ENCODE measurements around the gene POLA1.
"Not testable (repeated sequence)": the region's sequence is repeated elsewhere in the genome, so short reads cannot be mapped to it uniquely, and the experiment has no call there.

The POLA1 gene, protein sequence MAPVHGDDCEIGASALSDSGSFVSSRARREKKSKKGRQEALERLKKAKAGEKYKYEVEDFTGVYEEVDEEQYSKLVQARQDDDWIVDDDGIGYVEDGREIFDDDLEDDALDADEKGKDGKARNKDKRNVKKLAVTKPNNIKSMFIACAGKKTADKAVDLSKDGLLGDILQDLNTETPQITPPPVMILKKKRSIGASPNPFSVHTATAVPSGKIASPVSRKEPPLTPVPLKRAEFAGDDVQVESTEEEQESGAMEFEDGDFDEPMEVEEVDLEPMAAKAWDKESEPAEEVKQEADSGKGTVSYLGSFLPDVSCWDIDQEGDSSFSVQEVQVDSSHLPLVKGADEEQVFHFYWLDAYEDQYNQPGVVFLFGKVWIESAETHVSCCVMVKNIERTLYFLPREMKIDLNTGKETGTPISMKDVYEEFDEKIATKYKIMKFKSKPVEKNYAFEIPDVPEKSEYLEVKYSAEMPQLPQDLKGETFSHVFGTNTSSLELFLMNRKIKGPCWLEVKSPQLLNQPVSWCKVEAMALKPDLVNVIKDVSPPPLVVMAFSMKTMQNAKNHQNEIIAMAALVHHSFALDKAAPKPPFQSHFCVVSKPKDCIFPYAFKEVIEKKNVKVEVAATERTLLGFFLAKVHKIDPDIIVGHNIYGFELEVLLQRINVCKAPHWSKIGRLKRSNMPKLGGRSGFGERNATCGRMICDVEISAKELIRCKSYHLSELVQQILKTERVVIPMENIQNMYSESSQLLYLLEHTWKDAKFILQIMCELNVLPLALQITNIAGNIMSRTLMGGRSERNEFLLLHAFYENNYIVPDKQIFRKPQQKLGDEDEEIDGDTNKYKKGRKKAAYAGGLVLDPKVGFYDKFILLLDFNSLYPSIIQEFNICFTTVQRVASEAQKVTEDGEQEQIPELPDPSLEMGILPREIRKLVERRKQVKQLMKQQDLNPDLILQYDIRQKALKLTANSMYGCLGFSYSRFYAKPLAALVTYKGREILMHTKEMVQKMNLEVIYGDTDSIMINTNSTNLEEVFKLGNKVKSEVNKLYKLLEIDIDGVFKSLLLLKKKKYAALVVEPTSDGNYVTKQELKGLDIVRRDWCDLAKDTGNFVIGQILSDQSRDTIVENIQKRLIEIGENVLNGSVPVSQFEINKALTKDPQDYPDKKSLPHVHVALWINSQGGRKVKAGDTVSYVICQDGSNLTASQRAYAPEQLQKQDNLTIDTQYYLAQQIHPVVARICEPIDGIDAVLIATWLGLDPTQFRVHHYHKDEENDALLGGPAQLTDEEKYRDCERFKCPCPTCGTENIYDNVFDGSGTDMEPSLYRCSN (N-terminal part only)

GRCh38 chrX:24693453-24694202 is at the start of gene POLA1:
Gene POLA1, plus strand, starts transcription at chrX:24693918. Its CDS starts 44 bp downstream, at chrX:24693962.
- peak; percentile 67 for DNase-seq

GRCh38 chrX:24646006-24646405 is 47.7 kb upstream of the POLA1 start:
- DNase-seq, result no peak

- DNase-seq, result no peak
These were observed 47.0 kb upstream of the POLA1 start for GRCh38 chrX:24646745-24647182.

- DNase-seq, result peak; percentile 48
These were observed 46.3 kb upstream of the POLA1 start, which contains the start of gene PCYT1B for GRCh38 chrX:24647257-24648058. Gene PCYT1B, minus strand, starts transcription at chrX:24647347. Its CDS starts 242 bp downstream, at chrX:24647105.

DNA sequence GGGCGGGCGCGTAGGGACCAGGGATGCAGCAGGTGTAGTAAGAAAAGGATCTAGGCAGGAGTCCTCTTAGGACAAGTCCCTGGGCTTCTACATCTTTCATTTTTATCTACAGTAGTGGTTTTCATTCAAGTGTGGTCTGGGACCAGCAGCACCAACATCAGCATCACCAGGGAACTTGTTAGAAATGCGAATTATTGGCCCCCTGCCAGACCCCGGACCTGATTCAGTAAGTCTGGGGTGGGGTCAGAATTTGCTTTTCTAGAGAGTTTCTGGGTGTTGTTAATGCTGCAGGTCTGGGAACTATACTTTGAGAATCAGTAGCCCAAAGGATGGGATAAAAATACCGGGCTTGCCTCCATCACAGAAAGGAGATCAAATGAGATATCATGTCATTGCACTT is 45.2 kb upstream of the POLA1 start:
- no peak for DNase-seq

DNA sequence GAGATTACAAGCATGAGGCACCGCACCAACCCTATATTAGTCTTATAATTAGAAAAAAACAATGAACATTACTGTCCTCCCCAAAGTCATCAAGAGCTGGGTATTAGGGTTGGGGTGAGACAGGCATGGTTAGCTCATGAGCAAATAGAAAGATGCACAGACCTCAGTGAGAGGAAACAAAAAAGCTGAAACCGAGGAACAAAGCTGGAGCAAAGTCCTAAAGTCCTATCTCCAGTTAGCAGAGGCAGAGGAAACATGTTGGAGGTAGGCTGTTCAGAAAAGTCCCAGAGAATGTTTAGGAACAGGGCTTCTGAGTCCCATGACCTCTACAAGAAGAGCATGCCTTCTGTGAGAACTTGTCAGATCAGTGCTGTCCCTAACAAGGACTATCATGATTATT is 41.9 kb upstream of the POLA1 start:
- DNase-seq, result no peak

DNA sequence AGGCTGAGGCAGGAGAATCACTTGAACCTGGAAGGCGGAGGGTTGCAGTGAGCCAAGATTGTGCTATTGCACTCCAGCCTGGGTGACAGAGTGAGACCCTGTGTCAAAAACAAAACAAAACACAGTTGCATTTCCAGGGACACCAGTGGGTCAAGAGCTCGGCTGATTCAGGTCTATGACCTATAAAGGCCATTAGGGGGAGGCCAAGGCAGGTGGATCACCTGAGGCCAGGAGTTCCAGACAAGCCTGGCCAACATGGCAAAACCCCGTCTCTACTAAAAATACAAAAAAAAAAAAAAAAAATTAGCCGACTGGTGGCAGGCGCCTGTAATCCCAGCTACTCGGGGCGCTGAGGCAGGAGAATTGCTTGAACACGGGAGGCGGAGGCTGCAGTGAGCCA is 38.0 kb upstream of the POLA1 start:
- DNase-seq, result not testable (repeated sequence)

DNA sequence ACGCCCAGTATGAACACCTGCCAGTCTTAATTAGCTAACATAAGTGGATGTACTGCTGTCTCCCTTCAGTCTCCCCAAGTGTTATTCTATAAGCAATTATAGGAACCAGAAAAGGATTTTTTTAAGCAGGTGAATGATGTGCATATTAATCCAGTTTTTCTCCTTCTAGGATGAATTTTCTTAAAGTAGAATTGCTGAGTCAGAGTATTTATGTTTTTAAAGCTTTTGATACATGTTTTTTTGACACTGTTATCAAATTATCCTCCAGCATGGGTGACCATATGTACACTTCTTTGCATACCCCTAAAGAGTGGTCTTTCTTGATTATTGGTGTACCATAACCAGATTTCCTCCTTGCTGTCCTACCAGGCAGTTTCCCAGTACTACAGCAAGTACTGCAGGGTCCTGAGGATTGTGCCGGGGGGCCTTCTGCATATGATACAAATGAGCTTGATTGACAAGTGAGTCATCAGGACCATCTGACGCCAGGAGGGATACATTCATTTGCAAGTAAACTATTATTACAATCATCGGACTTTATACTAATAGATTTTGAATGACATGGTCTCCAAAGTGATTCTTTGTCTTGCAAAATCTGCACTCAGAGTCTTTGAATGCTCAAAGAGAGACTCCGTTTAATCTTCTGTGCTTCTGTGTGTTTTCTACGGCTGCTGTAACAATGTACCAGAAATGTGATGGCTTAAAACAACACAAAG is 35.9 kb upstream of the POLA1 start:
- DNase-seq, result no peak

DNA sequence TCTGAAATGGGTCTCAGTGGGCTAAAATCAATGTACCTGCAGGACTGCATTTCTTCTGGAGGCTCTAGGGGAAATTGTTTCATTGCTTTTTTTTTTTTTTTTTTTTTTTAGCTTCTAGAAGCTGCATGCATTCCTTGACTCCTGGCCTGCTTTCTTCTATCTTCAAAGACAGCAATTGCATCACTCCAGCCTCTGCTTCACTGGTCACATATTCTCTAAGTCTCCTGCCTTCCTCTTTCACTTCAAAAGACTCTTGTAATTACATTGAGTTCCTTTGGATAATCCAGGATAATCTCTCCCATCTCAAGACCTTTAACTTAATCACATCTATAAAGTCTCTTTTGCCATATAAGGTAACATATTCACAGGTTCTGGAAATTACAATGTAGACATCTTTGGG is 35.3 kb upstream of the POLA1 start:
- no peak for DNase-seq

DNA sequence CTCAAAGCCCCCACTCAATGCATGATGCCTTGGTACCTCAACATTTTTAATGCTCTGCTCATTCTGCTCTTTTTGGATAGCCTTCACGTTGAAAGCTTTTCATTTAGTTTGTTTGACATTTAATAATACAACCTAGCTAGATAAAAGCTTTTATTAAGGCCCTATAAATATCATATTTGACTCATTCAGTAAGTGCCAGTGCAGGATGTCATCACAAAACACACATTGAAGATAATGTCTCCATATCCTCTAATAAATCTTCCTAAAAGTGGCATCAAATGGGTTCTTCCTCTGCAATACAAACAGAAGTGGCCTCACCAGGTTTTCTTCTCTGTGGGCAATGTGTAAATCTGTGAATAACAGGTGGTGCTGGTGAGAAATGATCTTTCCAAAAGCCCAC is 34.6 kb upstream of the POLA1 start:
- no peak for DNase-seq

GRCh38 chrX:24659646-24660045 is 34.1 kb upstream of the POLA1 start:
- DNase-seq, result no peak

GRCh38 chrX:24661292-24661691 is 32.4 kb upstream of the POLA1 start:
- no peak for DNase-seq

GRCh38 chrX:24662352-24662751 is 31.4 kb upstream of the POLA1 start:
- DNase-seq, result no peak

DNA sequence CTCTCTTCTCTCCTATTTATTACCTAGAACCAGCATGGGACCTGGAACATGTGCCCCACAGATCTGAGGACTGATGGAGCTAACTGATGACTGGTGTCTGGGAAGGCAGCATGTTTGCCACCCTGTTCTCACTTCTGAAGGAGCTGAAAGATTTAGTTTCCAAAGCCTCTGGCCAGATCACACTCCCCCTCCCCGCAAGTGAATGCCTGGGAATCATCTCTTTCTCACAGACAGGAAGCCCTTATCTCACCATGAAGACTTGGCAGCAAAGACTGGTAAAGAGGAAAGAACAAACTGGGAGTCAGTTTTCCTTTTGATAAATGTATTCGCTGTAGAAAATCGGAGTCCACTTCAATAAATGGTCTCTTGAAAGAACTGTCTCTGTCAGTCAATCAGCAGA is 25.6 kb upstream of the POLA1 start:
- DNase-seq, result no peak

GRCh38 chrX:24672701-24673190 is 21.0 kb upstream of the POLA1 start:
- no peak for DNase-seq

DNA sequence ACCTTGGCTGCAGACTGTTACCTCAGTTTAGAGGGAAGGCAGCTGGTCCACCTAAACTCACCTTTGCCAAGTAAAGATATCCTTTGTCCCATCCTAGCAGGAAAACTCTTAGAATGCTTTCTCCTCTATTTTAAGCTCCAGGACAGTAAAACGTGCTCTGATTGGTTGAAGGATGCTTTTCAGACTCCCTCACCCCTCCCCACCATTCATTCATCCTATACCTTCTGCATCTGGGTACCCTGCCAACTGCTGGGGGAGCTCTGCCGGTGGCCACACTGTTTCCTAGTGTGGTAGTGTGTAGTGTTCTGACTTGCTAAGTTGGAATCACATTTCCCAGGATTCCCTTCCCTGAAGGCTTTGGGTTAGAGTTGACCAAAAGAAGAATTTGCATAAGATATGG is 20.3 kb upstream of the POLA1 start:
- no peak for DNase-seq

DNA sequence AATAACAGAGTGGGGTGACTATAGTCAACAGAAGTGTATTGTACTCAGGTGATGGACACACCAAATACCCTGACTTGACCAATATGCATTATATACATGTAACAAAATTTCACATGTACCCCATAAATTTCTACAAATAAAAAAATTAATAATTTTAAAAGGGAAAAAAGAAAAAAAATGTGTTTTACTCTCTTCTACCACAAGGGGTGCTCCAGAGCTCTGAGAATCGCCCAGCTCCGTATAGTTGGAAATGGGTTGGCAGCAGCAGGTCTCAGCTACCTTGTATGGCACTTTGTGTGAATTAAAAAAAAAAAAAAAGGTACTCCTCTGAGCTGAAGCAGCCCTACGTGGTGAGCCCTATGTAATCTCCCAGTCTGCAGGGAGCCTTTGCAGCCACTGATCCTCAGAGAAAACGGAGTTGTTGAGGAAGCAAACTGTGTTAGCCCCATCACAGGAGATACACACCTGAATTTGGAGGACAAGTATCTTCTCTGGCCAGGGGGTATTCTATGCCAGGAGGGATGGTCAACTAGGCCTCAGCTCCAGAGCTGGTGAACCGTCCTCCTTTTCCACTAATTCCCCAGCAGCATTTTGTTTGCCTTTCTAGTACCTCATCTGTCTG is 17.2 kb upstream of the POLA1 start:
- no peak for DNase-seq

- DNase-seq, result no peak
These were observed 10.8 kb upstream of the POLA1 start for GRCh38 chrX:24682739-24683432.

- no peak for DNase-seq
These were observed 9.7 kb upstream of the POLA1 start for GRCh38 chrX:24684048-24684447.

Measured in stimulated activated CD4-positive, alpha-beta T cell treated with anti-CD3 and anti-CD28 coated beads, Interleukin-12 subunit alpha, Interleukin-12 subunit beta, amount 100 ng/mL, for 4 hours (primary cell).